Stimulated activated CD8-positive, alpha-beta memory T cell treated with anti-CD3 and anti-CD28 coated beads, Interleukin-15, amount 100 ng/mL, for 4 hours (primary cell): ENCODE data around the gene GOLGA6A.
"Not testable (repeated sequence)": the region's sequence is repeated elsewhere in the genome, so short reads cannot be mapped to it uniquely, and the experiment has no call there.

Source experiments
- DNase-seq, 2 donors: peaks; one replicate each; pipeline ENCODE4 v3.0.0-alpha.2; 2020; ENCODE audit warnings: low read depth in 2 of 2

GOLGA6A gene

DNA sequence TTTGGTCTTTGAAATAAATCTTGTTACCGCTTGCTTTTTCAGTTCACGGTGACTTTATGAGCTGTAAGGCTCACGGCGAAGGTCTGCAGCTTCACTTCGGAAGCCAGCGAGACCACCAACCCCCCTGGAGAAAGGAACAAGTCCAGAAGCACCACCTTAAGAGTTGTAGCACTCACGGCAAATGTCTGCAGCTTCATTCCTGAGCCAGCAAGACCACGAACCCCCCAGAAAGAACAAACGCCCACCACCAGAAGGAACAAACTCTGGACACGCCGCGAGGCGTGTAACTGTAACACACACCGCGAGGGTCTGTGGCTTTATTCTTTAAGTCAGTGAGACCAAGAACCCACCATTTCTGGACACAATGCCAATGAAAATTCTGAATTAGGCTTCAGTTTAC is 28.8 kb downstream of the GOLGA6A start:
- no peak for DNase-seq

DNA sequence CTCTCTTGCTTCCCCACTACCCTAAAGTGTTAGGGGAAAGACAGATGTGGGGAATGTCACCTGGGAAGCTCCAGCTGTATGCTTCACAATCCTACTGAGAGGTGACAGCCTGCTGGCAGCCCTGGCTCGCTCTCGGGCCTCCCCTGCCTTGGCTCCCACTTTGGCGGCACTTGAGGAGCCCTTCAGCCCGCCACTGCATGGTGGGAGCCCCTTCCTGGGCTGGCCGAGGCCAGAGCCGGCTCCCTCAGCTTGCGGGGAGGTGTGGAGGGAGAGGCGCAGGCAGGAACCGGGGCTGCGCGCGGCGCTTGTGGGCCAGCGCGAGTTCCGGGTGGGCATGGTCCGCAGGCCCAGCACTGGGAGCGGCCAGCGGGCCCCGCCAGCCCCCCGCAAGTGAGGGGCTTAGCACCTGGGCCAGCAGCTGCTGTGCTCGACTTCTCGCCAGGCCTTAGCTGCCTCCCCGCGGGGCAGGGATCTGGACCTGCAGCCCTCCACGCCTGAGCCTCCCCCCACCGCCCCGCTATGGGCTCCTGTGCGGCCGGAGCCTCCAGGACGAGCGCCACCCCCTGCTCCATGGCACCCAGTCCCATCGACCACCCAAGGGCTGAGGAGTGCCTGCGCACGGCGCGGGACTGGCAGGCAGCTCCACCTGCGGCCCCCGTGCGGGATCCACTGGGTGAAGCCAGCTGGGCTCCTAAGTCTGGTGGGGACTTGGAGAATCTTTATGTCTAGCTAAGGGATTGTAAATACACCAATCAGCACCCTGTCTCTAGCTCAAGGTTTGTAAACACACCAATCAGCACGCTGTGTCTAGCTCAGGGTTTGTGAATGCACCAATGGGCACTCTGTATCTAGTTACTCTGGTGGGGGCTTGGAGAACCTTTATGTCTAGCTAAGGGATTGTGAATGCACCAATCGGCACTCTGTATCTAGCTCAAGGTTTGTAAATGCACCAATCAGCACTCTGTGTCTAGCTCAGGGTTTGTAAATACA is 29.8 kb downstream of the GOLGA6A start:
- not testable (repeated sequence) for DNase-seq

DNA sequence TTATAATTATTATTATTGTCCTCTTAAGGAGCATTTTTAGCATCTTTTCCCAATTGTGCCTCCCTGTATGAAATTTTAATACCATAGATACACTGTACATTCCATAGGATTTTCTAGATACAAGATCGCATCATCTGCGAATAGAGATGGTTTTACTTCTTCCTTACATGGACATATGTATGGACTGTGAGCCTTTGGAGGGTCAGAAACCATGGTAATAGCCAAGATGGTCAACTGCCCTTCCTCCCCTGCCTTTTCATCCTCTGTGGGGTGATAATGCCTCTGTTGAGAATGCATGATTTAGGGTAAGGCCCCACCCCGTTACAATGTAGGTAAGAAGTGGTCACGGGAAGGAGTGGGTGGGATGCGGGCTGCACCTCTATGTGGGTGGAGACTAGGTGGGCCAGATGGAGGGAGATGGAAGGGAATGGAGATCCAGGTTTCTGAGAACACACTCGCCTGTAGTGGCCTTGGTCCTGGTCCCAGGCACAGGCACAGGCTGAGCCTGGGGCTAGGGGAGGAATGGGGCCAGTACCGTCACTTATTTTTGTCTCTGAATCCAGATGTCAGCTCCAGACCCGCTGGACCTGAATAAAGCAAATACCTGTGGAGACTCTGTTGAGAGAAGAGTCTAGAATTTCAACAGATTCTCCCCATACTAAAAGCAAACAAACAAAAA is 31.7 kb downstream of the GOLGA6A start:
- DNase-seq = no peak

DNA sequence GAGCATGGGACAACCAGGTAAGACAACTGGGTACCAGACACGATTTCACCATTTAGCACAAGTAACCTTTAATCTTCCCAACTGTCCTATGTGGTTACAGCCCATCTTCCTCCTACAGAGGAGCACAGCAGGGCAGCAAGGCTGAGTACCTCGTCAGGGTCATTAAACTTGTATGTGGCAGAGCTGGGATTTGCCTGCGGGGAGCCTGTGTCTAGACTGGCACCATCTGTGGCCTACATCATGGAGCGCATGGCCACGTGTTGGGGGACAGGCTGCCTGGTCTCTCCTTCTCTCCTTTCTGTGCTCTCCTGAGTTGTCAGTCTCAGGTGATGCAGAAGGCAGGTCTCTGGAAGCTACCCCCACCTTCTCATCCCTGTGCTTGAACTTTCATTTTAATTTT is 32.2 kb downstream of the GOLGA6A start:
- DNase-seq = no peak

DNA sequence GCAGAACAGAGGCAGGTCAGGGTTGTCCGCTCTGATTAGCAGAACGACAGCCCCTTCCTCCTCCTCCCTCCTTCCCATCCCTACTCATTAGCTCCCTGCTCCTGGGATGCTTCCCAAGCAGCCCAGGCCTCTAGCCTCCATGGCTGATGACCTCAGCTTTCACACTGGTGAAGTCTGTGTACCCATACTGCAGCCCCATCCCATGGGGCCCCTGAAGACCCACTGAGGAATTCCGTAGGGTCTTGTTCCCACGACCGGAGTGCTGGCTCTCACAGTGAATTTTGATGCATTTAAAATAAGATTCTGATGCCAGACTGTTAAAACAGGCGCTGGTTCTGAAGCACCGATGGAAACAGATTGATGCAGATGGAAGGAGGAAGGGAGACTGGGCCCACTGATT is 36.1 kb downstream of the GOLGA6A start:
- no peak for DNase-seq

DNA sequence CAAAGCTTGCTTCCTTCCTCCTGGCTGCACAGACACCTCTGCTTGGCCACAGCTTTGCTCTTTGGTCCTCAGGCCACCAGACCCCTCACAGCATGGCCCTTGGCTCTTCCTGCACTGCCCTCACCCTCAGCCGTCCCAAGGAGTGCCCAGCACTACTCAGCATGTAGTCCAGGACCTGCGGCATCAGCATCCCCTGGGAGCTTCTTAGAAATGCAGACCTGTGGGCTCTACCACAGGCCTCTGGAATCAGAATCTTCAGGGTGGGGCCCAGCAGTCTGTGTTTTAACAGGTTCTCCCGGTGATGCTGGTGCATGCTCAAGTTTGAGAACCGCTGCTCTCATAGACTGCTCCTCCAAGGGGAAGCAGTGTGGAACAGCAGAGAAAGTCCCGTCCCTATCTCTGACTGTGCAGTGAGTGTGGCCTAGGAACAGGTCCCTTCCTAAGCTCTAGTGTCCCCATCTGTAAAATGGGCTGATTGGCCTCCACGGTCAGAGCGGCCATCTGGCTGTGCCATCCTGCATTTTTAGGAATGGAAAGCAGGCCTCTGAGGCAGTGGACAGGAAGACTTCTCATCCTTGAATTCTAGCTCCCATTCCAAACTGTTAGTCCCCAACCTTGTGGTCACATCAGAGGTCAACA is 36.6 kb downstream of the GOLGA6A start:
- no peak for DNase-seq

DNA sequence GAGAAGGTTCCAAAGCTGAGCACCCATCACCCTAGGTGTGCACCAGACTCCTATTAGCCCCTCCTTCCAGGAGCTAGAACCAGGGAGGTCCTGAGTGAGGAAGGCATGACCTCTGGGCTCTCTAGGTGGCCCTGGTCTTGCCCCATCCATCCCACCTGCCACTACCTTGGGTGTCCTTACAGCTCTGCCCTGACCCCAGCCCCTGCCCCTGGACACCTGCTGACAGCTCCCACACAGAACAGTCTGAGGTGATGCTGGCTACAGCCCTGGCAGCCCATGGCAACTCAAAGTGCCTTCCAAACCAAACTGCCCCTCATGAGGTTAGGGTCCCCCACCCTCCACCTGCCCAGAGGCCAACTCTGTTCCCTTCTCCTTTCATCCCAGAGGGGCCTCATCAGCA is 37.2 kb downstream of the GOLGA6A start:
- DNase-seq = no peak

DNA sequence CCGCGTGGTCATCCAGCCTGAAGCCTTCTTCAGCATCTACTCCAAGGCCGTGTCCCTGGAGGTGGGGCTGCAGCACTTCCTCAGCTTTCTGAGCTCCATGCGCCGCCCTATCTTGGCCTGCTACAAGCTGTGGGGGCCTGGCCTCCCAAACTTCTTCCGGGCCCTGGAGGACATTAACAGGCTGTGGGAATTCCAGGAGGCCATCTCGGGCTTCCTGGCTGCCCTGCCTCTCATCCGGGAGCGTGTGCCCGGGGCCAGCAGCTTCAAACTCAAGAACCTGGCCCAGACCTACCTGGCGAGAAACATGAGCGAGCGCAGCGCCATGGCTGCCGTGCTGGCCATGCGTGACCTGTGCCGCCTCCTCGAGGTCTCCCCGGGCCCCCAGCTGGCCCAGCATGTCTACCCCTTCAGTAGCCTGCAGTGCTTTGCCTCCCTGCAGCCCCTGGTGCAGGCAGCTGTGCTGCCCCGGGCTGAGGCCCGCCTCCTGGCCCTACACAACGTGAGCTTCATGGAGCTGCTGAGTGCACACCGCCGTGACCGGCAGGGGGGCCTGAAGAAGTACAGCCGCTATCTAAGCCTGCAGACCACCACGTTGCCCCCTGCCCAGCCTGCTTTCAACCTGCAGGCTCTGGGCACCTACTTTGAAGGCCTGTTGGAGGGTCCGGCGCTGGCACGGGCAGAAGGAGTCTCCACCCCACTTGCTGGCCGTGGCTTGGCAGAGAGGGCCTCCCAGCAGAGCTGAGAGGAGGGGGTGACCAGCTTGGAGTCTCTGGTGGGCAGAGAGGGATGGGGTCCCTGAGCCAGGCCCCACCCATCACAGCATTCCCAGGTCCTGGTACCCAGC is 37.9 kb downstream of the GOLGA6A start:
- no peak for DNase-seq

DNA sequence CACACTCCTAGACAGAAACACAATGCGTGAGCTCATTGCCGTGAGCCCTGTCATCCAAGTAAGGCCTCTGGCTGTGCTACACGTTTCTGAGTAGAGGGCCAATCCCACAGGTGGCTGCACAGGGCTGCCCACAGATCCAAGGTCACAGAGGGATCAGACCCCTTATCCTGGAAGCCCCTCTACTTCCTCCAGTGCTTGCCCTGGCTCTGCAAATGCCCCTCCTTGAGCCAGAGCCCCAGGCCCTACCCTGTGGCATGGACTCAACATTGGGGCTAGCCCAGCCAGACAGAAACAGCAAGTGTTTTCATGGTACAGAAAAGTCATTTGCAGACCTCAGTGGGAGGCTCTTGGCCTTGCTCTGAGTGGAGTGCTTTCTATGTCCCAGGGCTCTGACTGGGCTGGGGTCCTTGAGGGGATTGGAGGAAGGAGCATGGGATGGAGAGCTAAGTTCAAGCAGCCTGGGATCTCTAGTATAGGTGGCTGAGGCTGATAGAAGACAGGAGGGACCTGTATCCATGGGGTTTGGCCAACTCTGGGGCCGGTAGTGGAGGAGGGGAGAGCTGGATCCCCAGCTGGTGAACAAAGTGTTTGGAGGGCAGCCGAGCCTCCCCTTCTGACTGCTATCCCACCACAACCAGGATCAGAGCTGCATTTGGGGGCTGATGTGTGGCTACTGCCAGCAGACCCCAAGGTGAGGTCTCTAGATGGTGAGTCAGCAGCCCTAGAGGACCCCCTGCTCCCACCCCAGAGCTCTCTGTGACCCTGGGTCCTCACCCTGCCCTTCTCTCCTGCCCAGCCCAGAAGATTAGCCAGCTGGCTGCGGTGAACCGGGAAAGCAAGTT is 38.7 kb downstream of the GOLGA6A start:
- DNase-seq = no peak

DNA sequence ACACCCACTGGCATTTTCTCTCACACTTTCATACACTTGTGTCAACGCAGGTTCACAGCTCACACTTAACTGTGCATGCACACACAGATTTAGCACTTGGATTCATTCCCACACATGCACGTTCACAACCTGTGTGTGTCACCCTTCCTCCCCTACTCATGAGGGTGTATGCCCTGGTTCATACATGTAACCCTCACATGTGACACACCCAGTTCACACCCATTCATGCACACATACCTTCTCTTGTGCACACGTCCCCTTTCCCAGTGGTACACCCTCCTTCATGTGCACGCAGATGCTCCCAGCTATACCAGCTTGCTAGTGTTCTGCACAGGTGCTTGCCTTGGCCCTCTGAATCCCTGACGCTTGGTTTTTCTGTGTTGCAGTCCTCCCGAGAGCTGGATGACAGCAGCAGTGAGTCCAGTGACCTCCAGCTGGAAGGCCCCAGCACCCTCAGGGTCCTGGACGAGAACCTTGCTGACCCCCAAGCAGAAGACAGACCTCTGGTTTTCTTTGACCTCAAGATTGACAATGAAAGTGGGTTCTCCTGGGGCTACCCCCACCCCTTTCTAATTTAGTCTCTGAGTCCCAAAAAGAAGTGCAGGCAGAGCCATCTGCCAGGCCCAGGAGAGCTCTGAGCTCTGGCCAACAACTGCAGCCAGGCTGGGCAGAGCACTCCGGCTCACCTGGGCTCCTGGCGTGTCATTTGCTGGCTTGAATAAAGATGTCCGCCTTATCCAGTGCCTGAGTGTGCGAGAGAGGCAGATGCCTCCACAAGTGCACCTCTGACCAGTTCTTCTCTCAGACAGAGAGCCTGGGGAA is 39.5 kb downstream of the GOLGA6A start:
- DNase-seq = no peak

DNA sequence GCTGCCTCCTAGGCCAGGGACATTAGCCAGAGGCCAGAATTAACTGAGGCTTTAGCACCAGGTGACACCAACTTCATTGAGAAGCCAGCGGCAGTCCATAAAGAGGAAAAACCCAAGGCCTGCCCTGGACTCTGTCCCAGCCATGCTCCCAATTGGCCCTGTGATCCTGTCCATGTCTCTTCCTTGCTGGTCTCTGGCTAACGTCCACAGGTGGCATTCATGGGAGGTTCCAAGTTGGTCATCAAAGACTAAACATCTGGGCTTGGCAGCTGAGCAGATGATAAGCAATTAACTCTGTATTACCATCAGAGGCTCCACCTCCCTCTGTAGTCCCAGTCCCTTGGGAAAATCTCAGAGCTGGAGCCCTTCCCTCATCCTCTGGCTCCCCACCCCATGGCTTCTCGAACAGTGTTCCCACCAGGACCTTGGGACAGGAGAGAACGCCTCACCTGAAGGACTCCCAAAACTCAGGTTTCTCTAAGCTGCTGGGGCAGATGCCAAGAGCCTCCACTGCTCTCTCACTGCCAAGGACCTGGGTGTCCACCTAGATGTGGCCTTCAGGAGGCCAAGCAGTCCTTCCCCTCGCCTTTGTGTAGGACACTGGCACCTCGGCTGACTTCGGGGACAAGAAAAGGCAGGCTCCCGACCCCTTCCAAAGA is 40.4 kb downstream of the GOLGA6A start:
- no peak for DNase-seq

DNA sequence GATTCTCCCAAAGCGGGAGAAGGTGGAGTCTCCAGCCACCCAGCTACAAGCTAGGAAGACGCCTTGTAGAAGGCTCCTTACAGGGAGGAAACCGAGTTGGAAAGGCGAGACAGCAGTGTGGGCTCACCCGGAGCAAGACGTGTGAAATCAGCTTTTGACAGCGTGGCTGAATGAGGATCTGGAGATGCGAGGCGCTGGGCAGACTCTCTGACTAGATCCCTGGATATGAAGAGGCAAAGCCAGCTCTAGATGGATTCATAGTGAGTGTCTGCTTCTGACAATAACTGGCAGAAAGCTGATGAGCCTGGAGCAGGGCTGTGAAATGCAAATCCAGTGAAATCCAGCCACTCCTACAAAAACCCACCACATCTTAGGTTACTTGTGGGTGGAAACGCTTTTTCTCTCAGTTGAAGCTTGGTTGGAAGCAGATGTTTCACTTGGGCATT is 41.0 kb downstream of the GOLGA6A start:
- no peak for DNase-seq

DNA sequence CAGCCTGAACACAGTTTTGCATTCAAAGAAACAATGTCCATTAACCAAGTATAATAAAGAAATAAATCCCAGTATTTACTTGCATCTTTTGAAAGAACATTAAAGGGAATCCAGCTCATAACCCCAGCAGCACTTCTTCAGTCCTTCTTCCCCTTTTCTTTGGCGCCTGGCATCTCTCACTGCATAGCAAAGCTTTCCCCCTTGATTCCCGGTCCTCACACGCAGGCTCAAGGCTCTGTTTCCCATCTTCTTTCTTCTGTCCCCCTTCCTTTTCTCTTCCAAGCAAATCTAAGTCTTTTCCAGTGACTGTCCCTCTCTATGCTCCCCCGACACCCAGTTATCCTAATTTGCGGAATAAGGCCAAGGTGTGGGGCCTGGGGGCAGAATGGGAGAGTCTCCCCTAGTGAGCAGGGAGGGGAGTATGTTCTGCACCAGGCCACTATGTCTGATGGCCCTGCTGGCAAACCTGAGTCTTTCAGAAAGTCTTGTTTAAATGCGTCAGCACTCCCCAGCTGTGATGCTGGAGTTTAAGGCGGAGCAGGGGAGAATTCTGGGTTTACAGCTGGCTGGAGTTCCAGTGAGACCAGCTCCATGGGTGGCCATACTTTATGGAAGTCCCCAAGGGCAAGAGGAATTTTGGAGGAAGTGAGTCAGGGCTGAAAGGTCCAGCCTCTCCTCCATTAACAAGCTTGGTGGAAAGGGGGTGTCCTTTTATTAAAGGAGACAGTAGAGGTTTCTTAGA is 42.1 kb downstream of the GOLGA6A start:
- DNase-seq = no peak

DNA sequence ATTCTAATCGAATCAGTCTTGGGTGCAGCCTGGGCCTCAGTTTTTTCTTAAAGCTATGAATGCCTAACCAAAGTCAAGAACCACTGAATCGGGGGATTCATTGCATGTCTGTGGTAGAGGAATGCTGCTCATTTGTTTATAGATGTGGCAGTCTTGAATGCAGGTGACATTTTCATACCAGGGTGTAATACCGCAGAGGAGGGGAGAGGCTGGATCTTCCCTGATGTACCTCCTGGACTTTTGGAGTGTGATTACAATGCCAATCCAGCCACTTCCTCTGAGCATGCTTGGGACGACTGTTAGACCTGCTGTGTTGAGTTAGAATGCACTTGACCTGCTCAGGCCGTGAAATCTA is 42.7 kb downstream of the GOLGA6A start:
- DNase-seq = no peak

DNA sequence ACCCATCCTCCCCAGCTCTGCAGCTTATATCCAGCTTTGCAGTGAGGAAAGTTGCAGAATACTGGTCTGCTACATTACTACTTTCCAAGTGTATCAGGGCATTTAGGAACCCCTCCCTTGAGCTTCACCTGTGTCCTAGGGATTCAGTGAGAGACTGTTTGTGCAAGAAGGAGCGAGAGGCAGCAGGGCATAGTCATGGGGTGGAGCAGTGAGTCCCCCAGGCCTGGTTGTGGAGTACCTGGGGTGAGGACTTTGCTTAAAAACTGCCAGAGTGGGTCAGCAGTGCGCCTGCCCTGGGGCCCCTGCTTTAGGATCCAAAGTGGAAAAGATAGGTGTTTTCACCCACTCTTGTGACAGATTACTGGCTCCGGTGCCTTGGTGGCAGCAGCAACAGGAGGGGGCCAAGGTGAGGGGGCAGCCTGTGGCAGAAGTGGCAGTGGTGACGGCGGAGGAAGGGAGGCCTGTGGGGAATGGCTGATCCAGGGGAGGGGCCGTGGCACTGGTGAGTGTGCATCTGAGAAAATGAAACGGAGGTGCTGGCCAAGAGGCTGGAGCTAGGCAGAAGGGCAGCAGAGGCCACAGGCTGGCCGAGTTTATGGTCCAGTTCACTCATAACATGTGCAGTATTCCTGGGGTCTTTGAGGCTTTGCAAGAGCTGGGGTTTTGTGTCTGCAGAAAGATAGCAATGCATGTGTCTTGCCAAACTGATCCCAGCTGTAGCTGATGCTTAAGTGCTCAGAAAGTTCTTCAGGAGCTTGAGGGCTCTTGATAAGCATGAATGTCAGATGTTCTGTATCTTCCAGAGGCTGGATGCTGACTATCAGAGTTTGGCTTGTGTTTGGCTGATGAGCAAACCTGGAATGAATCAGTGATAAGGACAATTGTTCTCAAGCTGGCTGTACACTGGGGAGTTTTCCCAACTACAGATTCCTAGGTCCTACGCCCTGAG is 43.4 kb downstream of the GOLGA6A start:
- DNase-seq = no peak

DNA sequence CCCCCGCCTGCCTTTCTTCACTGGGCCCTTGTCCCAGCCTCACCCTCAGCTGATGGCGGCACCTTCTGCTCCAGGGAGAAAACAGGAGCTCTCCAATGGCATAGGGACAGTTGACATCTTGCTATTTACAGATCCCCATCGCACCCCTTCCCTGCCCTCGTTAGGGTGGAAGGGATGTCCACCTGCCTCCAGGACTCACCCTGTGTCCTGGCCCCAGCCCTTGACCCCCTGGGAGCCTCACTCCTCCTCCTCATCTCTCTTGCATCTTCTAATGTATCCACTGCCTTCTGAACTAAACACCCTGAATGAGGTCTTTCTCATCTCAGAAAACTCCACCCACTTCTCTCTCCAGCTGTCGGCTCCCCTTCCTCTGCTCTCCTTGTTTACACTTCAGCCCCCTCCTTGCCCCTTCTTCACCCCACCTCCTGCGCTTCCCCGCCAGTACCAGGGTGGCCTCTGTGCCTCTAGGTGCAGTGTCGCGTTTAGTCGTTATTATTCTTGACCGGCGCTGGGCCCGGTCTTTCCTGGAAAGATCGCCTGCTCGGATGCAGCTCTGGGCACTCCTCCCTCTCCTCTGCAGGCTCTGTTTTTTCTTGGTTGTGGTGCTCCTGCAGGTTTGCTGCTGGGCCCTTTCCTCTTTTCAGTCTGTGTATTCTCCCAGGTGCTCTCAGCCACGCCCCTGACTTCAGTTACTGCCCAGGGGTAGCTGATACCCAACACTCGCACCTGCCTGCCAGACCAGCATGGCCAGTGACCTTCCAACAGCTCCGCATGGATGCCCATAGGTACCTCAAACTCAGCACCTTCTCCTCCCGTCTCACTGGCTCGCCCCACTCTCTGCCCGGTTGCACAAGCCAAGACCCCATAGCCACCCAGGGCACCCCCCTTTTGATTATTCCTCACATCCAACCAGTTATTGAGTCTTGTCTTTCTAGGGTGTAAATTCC is 44.9 kb downstream of the GOLGA6A start:
- DNase-seq = no peak
